H1 (cell line): ENCODE measurements around the gene SMU1. TPM values are rescaled to one million over a fixed set of nuclear protein-coding genes. Genes with fewer than 3 reads are reported as not detected.

Experiments
- BRCA1 ChIP-seq: IDR thresholded peaks from 2 replicates; pipeline ENCODE4 v1.6.1; 2012; ENCODE audit warnings: low read depth, low read length, improper control_type of control experiment
- CHD1 ChIP-seq: IDR thresholded peaks from 2 replicates; pipeline ENCODE4 v1.6.1; 2012; ENCODE audit warnings: low read depth, low read length, improper control_type of control experiment
- CHD2 ChIP-seq: IDR thresholded peaks from 2 replicates; pipeline ENCODE4 v1.6.1; 2012; ENCODE audit warnings: low read length, improper control_type of control experiment
- EZH2 ChIP-seq: fragments of 200-600 bp; sonication (generic); IDR thresholded peaks from 2 replicates; pipeline ENCODE4 v1.7.1; 2012; ENCODE audit warnings: low read depth, mild to moderate bottlenecking, moderate library complexity, low read length, inconsistent platforms; ENCODE audit not compliant: severe bottlenecking
- HDAC6 ChIP-seq: IDR thresholded peaks from one replicate; pipeline ENCODE4 v1.7.1; 2012; ENCODE audit warnings: low read depth, mild to moderate bottlenecking, inconsistent platforms, low read length, moderate library complexity
- MAFK ChIP-seq: IDR thresholded peaks from 2 replicates; pipeline ENCODE4 v1.6.1; 2012; ENCODE audit warnings: low read depth, mild to moderate bottlenecking, improper control_type of control experiment, low read length
- POU5F1 ChIP-seq: IDR thresholded peaks from 2 replicates; pipeline ENCODE4 v1.6.1; 2011; ENCODE audit warnings: low read depth, mild to moderate bottlenecking, low read length, moderate library complexity
- SIN3A ChIP-seq, 2 experiments: IDR thresholded peaks in 1 of 2; conservative IDR thresholded peaks in 1 of 2; 2 replicates each; pipeline ENCODE4 v1.6.1; 2011 to 2012; ENCODE audit warnings: low read length in 2 of 2, improper control_type of control experiment in 1 of 2, low read depth in 1 of 2, mild to moderate bottlenecking in 1 of 2
- SP1 ChIP-seq: IDR thresholded peaks from 2 replicates; pipeline ENCODE4 v1.6.1; 2011; ENCODE audit warnings: low read depth, low read length
- TAF7 ChIP-seq: optimal IDR thresholded peaks from 2 replicates; pipeline ENCODE3; 2011; ENCODE audit warnings: low read depth, mild to moderate bottlenecking, inconsistent platforms, low read length, moderate library complexity, borderline replicate concordance
- TBP ChIP-seq: IDR thresholded peaks from 2 replicates; pipeline ENCODE4 v1.6.1; 2011; ENCODE audit warnings: low read depth, low read length, improper control_type of control experiment
- polyA plus RNA-seq, 7 experiments: library from polyadenylated mRNA; depleted of rRNA in 3 of 7; stranded (reverse) in 5 of 7; unstranded in 2 of 7; fragments of >200 nt in 5 of 7; fragments of 200-250 nt in 2 of 7; gene quantifications; 1 replicate in 5 of 7; 2 replicates in 1 of 7; 4 replicates in 1 of 7; pipeline versions ENCODE4 v1.2.1 to v1.2.3, GENCODE V29; 2011 to 2013; ENCODE audit warnings: missing spikeins in 2 of 7, mixed read lengths in 2 of 7
- total RNA-seq: library from RNA; stranded (reverse); fragmentation: NEBNext Ultra II Directional; extraction: Animal tissue kit (Norgen Biotek cat#: 25700); gene quantifications from 2 replicates; pipeline ENCODE4 v1.2.1, GENCODE V29; 2021
- TF ChIP-seq, protein P1 (sequence below): fragments of 300-600 bp; sonication (generic); IDR thresholded peaks from 2 replicates; pipeline ENCODE4 v1.7.1; 2012; ENCODE audit warnings: low read length, moderate library complexity, mild to moderate bottlenecking, inconsistent platforms; ENCODE audit not compliant: insufficient replicate concordance

Gene SMU1
- total and polyA plus RNA-seq, 2 of the 8 experiments (the other 6 are each of a cell fraction or from before 2014, with no cell fraction given): 8.4 to 26.0 TPM

GRCh38 chr9:33022755-33023154 lies 53.7 kb downstream of the SMU1 start (continued):
- TF ChIP-seq, protein P1, sequence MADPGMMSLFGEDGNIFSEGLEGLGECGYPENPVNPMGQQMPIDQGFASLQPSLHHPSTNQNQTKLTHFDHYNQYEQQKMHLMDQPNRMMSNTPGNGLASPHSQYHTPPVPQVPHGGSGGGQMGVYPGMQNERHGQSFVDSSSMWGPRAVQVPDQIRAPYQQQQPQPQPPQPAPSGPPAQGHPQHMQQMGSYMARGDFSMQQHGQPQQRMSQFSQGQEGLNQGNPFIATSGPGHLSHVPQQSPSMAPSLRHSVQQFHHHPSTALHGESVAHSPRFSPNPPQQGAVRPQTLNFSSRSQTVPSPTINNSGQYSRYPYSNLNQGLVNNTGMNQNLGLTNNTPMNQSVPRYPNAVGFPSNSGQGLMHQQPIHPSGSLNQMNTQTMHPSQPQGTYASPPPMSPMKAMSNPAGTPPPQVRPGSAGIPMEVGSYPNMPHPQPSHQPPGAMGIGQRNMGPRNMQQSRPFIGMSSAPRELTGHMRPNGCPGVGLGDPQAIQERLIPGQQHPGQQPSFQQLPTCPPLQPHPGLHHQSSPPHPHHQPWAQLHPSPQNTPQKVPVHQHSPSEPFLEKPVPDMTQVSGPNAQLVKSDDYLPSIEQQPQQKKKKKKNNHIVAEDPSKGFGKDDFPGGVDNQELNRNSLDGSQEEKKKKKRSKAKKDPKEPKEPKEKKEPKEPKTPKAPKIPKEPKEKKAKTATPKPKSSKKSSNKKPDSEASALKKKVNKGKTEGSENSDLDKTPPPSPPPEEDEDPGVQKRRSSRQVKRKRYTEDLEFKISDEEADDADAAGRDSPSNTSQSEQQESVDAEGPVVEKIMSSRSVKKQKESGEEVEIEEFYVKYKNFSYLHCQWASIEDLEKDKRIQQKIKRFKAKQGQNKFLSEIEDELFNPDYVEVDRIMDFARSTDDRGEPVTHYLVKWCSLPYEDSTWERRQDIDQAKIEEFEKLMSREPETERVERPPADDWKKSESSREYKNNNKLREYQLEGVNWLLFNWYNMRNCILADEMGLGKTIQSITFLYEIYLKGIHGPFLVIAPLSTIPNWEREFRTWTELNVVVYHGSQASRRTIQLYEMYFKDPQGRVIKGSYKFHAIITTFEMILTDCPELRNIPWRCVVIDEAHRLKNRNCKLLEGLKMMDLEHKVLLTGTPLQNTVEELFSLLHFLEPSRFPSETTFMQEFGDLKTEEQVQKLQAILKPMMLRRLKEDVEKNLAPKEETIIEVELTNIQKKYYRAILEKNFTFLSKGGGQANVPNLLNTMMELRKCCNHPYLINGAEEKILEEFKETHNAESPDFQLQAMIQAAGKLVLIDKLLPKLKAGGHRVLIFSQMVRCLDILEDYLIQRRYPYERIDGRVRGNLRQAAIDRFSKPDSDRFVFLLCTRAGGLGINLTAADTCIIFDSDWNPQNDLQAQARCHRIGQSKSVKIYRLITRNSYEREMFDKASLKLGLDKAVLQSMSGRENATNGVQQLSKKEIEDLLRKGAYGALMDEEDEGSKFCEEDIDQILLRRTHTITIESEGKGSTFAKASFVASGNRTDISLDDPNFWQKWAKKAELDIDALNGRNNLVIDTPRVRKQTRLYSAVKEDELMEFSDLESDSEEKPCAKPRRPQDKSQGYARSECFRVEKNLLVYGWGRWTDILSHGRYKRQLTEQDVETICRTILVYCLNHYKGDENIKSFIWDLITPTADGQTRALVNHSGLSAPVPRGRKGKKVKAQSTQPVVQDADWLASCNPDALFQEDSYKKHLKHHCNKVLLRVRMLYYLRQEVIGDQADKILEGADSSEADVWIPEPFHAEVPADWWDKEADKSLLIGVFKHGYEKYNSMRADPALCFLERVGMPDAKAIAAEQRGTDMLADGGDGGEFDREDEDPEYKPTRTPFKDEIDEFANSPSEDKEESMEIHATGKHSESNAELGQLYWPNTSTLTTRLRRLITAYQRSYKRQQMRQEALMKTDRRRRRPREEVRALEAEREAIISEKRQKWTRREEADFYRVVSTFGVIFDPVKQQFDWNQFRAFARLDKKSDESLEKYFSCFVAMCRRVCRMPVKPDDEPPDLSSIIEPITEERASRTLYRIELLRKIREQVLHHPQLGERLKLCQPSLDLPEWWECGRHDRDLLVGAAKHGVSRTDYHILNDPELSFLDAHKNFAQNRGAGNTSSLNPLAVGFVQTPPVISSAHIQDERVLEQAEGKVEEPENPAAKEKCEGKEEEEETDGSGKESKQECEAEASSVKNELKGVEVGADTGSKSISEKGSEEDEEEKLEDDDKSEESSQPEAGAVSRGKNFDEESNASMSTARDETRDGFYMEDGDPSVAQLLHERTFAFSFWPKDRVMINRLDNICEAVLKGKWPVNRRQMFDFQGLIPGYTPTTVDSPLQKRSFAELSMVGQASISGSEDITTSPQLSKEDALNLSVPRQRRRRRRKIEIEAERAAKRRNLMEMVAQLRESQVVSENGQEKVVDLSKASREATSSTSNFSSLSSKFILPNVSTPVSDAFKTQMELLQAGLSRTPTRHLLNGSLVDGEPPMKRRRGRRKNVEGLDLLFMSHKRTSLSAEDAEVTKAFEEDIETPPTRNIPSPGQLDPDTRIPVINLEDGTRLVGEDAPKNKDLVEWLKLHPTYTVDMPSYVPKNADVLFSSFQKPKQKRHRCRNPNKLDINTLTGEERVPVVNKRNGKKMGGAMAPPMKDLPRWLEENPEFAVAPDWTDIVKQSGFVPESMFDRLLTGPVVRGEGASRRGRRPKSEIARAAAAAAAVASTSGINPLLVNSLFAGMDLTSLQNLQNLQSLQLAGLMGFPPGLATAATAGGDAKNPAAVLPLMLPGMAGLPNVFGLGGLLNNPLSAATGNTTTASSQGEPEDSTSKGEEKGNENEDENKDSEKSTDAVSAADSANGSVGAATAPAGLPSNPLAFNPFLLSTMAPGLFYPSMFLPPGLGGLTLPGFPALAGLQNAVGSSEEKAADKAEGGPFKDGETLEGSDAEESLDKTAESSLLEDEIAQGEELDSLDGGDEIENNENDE: no peak
- TF ChIP-seq SIN3A (conservative IDR thresholded peaks at IDR 0.05 in 1 of 2, IDR thresholded peaks at IDR 0.05 in 1 of 2; ENCODE audit: low read depth in 1 of 2, low read length in 2 of 2) (no peak), TAF7 (no peak), HDAC6 (no peak), CHD2 (no peak), MAFK (no peak), TBP (no peak), POU5F1 (no peak), EZH2 (no peak), CHD1 (no peak), SP1 (no peak), BRCA1 (no peak)
